ENCODE results near the gene EGFR. TPM values are rescaled to one million over a fixed set of nuclear protein-coding genes. Genes with fewer than 3 reads are reported as not detected.

EGFR gene
- total and polyA plus RNA-seq, 2 donors (not counting 3 experiments of a cell fraction or from before 2014, with no cell fraction given): 1.5 to 4.1 TPM

- no peaks in the 10 kb centered on the region for H3K36me3 ChIP-seq (ENCODE audit: control insufficient read depth in 2 of 2, extremely low read depth in 1 of 2, insufficient read depth in 2 of 2, low read length in 2 of 2)
- no peak overlapping the region for H3K27ac ChIP-seq (ENCODE audit: insufficient read depth, low read depth, low read length)
- no TSS peak for BruUV-seq (replicated peaks)
- no peak overlapping the region for H2AFZ ChIP-seq (ENCODE audit: low read depth, low read length)
- no peaks in the 10 kb centered on the region for H3K9me1 ChIP-seq (replicated peaks; ENCODE audit: control insufficient read depth, extremely low read depth, insufficient read depth, low read length)
- H3K79me2 ChIP-seq (ENCODE audit: control insufficient read depth, insufficient read depth, low read length): no peaks in the 10 kb centered on the region
- H3K9me3 ChIP-seq (replicated peaks; ENCODE audit: control insufficient read depth, insufficient read depth, low read length): no peaks in the 10 kb centered on the region
- no peak overlapping the region for H3K9ac ChIP-seq (replicated peaks; ENCODE audit: extremely low read depth, insufficient read depth, low read length)
- H3K27me3 ChIP-seq (ENCODE audit: control insufficient read depth in 2 of 2, insufficient read depth in 2 of 2, low read length in 2 of 2): no peaks in the 10 kb centered on the region
- no peak overlapping the region for H3K4me2 ChIP-seq (ENCODE audit: insufficient read depth, low read length)
- TF ChIP-seq FOS (IDR thresholded peaks at IDR 0.05; ENCODE audit: borderline replicate concordance, insufficient read depth, low read length): no peak
- DNase-seq (ENCODE audit: low read depth, low spot score) (no peak), FAIRE-seq (no peak)
- no peaks in the 10 kb centered on the region for H3K4me1 ChIP-seq (ENCODE audit: control insufficient read depth, extremely low read depth, insufficient read depth, low read length)
- dilution Hi-C loops (cut with MboI; ENCODE audit: extremely low pct_ligation_motif_present, low sequenced_read_pairs): no loop called here
- no peaks in the 10 kb centered on the region for H4K20me1 ChIP-seq (replicated peaks; ENCODE audit: control insufficient read depth, extremely low read depth, insufficient read depth, low read length)
- CTCF ChIA-PET: interaction anchor here (0.9 kb wide), 1 partner anchor 147 kb away, joined by 3 read pairs; no protein-coding TSS in a partner anchor
- POLR2A ChIA-PET: no interaction called here
- intact Hi-C loops (cut with micrococcal nuclease): no loop called here
- no peak overlapping the region for H3K4me3 ChIP-seq (replicated peaks in 1 of 3; ENCODE audit: insufficient read depth in 1 of 3, low read depth in 1 of 3, low read length in 3 of 3)
Measured at GRCh38 chr7:55108401-55108800, 89.6 kb downstream of the EGFR start.

- Histone ChIP-seq H4K20me1 (replicated peaks; ENCODE audit: control insufficient read depth, extremely low read depth, insufficient read depth, low read length) (no peaks in the 10 kb centered on the region), H3K9ac (replicated peaks; ENCODE audit: extremely low read depth, insufficient read depth, low read length) (no peak overlapping the region), H3K4me1 (ENCODE audit: control insufficient read depth, extremely low read depth, insufficient read depth, low read length) (no peaks in the 10 kb centered on the region), H3K27me3 (ENCODE audit: control insufficient read depth in 2 of 2, insufficient read depth in 2 of 2, low read length in 2 of 2) (no peaks in the 10 kb centered on the region), H3K4me3 (replicated peaks in 1 of 3; ENCODE audit: insufficient read depth in 1 of 3, low read depth in 1 of 3, low read length in 3 of 3) (no peak overlapping the region), H3K9me3 (replicated peaks; ENCODE audit: control insufficient read depth, insufficient read depth, low read length) (no peaks in the 10 kb centered on the region), H3K36me3 (ENCODE audit: control insufficient read depth in 2 of 2, extremely low read depth in 1 of 2, insufficient read depth in 2 of 2, low read length in 2 of 2) (no peaks in the 10 kb centered on the region), H2AFZ (ENCODE audit: low read depth, low read length) (no peak overlapping the region), H3K27ac (ENCODE audit: insufficient read depth, low read depth, low read length) (no peak overlapping the region), H3K9me1 (replicated peaks; ENCODE audit: control insufficient read depth, extremely low read depth, insufficient read depth, low read length) (no peaks in the 10 kb centered on the region), H3K4me2 (ENCODE audit: insufficient read depth, low read length) (no peak overlapping the region), H3K79me2 (ENCODE audit: control insufficient read depth, insufficient read depth, low read length) (no peaks in the 10 kb centered on the region)
- TF ChIP-seq FOS (IDR thresholded peaks at IDR 0.05; ENCODE audit: borderline replicate concordance, insufficient read depth, low read length): no peak
- TF ChIP-seq JUN (IDR thresholded peaks at IDR 0.05; ENCODE audit: borderline replicate concordance, insufficient read depth, insufficient read length, low read depth): no peak
- no peak for TF ChIP-seq GATA2 (IDR thresholded peaks at IDR 0.05; ENCODE audit: insufficient read depth, insufficient read length, low read depth, low read length)
- no peak for TF ChIP-seq POLR2AphosphoS5 (IDR thresholded peaks at IDR 0.05; ENCODE audit: insufficient read depth, low read depth, low read length)
- TF ChIP-seq MYC (IDR thresholded peaks at IDR 0.05; ENCODE audit: low read depth, low read length): no peak
- TF ChIP-seq POLR2A (IDR thresholded peaks at IDR 0.05; ENCODE audit: low read depth, low read length): no peak
- TF ChIP-seq CTCF (IDR thresholded peaks at IDR 0.05; ENCODE audit: extremely low read depth in 1 of 2, insufficient read depth in 1 of 2, low read depth in 1 of 2, low read length in 2 of 2): no peak
- no peak for TF ChIP-seq EZH2 (IDR thresholded peaks at IDR 0.05; ENCODE audit: borderline replicate concordance, low read depth, low read length, severe bottlenecking)
- TF ChIP-seq MAX (IDR thresholded peaks at IDR 0.05; ENCODE audit: insufficient read depth, insufficient read length): no peak
- dilution Hi-C loops (cut with MboI; ENCODE audit: extremely low pct_ligation_motif_present, low sequenced_read_pairs): no loop called here
- ChIA-PET CTCF (no interaction called here), POLR2A (no interaction called here)
- DNase-seq (ENCODE audit: low read depth, low spot score) (no peak), FAIRE-seq (no peak)
- intact Hi-C loops (cut with micrococcal nuclease): no loop called here
- BruUV-seq (replicated peaks): no TSS peak
Measured at GRCh38 chr7:55108818-55109217, 90.0 kb downstream of the EGFR start.

All from endothelial cell of umbilical vein (primary cell).